ENCODE data around the gene STK36.

Gene STK36

DNA sequence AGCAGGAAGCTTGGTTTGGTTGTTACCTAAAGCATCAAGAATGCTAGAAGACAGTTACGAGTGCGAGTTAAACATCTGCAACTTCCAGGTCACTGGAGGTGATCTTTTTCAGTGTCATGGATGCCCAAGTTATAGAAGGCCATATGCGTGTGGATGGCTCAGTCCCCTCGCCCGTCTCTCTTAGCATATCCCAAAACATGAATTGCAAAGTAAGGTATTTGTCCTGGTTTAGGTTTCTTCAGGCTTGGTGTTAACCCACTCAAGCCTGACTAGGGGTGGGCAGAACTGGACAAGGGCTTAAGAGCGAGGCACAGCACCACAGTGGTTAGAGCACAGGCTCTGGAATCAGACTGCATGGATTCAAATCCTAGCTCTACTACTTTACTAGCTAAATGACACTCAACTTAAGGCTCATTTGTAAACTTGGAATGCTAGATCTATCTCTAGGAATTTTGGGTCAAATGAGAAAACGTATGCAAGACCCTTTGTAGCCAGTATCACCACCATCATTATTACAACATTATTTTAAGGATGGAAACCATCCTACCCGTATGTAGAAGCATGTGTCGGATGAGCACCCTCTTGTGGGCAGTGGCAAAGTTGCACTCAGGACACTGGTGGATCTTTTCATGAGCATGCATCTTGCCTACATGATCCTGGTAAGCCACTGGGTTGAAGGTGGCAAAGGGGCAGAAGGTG, 23.6 kb upstream of the STK36 start:
- H3K4me3 ChIP-seq (replicated peaks in 1 of 2; ENCODE audit: low read depth in 2 of 2, low read length in 2 of 2), result no peak overlapping the region
- DNase-seq (ENCODE audit: low read depth in 2 of 2), result peak; percentile 78 to 80
- TF ChIP-seq, protein P1, sequence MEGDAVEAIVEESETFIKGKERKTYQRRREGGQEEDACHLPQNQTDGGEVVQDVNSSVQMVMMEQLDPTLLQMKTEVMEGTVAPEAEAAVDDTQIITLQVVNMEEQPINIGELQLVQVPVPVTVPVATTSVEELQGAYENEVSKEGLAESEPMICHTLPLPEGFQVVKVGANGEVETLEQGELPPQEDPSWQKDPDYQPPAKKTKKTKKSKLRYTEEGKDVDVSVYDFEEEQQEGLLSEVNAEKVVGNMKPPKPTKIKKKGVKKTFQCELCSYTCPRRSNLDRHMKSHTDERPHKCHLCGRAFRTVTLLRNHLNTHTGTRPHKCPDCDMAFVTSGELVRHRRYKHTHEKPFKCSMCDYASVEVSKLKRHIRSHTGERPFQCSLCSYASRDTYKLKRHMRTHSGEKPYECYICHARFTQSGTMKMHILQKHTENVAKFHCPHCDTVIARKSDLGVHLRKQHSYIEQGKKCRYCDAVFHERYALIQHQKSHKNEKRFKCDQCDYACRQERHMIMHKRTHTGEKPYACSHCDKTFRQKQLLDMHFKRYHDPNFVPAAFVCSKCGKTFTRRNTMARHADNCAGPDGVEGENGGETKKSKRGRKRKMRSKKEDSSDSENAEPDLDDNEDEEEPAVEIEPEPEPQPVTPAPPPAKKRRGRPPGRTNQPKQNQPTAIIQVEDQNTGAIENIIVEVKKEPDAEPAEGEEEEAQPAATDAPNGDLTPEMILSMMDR (IDR thresholded peaks at IDR 0.05; ENCODE audit: low read depth, low read length), result peak; percentile 90

GRCh38 chr2:218648787-218649100, 23.1 kb upstream of the STK36 start:
- no peak overlapping the region for H3K4me3 ChIP-seq (replicated peaks in 1 of 2; ENCODE audit: low read depth in 2 of 2, low read length in 2 of 2)
- no peak for DNase-seq (ENCODE audit: low read depth in 2 of 2)
- TF ChIP-seq, protein P1 (IDR thresholded peaks at IDR 0.05; ENCODE audit: low read depth, low read length), result no peak

GRCh38 chr2:218655751-218656150, 16.1 kb upstream of the STK36 start:
- H3K4me3 ChIP-seq (replicated peaks in 1 of 2; ENCODE audit: low read depth in 2 of 2, low read length in 2 of 2), result no peak overlapping the region
- no peak for DNase-seq (ENCODE audit: low read depth in 2 of 2)
- TF ChIP-seq, protein P1 (IDR thresholded peaks at IDR 0.05; ENCODE audit: low read depth, low read length), result no peak

DNA sequence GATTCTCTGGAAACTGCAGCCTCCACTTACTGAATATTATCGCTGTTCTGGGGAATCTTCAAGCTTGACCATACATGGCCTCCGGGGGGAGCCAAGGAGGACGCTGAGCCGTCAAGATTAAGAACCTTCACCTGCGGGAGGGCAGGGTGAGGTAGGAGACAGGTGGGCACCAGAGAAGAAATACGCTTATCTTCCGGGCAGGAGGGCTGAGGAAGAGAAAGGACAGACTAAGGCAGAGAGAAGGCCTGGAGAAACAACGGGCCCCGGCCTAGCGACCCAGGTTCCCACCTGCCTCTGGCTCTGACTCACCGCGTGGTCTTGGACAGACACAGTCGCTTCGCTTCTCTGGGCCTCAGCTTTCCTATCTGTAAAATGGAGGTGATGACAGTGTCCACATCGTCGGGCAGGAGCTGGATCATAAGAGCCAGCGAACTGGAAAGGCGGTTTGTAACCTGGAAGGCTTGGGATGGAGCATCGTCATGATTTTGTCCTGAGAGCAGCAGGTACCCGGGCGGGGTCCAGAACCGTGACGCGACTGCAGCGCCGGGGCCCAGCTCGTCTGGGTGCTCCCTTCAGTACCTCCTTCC, 13.1 kb upstream of the STK36 start:
- H3K4me3 ChIP-seq (replicated peaks in 1 of 2; ENCODE audit: low read depth in 2 of 2, low read length in 2 of 2), result peak overlapping the region; percentile 90 to 92
- peak; percentile 39 to 50 for DNase-seq (ENCODE audit: low read depth in 2 of 2)
- TF ChIP-seq, protein P1 (IDR thresholded peaks at IDR 0.05; ENCODE audit: low read depth, low read length), result peak; percentile 49

GRCh38 chr2:218659258-218659987, 12.5 kb upstream of the STK36 start, which contains the start of the genes BCS1L and ZNF142:
Gene BCS1L, plus strand, starts transcription at chr2:218659683. Its CDS starts 1,305 bp downstream, at chr2:218660988.
Gene ZNF142, minus strand, starts transcription at chr2:218659623. Its CDS starts 3,194 bp downstream, at chr2:218656429.
- TF ChIP-seq, protein P1 (IDR thresholded peaks at IDR 0.05; ENCODE audit: low read depth, low read length), result no peak
- H3K4me3 ChIP-seq (replicated peaks in 1 of 2; ENCODE audit: low read depth in 2 of 2, low read length in 2 of 2), result peak within 1 kb of the TSS; percentile 90 to 92
- DNase-seq (ENCODE audit: low read depth in 2 of 2), result peak; percentile 87 to 88

DNA sequence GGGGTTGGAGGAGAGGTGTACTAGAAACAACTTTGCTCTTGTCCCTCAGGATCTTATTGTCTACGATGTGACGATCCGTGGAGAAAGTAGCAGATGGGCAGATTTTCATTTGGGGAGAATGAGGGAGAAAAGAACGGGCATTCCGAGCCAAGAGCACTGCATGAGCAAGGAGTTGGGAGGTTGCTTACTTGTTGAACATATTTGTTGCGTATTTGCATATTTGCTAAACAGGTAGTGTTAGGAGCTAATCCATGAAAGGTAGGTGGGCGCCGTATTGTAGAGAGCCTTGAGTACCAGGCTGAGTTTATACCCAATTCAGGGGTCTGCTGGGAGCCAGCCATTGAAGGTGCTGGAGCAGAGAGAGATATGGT, 11.9 kb upstream of the STK36 start:
- peak overlapping the region; percentile 90 to 92 for H3K4me3 ChIP-seq (replicated peaks in 1 of 2; ENCODE audit: low read depth in 2 of 2, low read length in 2 of 2)
- TF ChIP-seq, protein P1 (IDR thresholded peaks at IDR 0.05; ENCODE audit: low read depth, low read length), result no peak
- no peak for DNase-seq (ENCODE audit: low read depth in 2 of 2)
